HUES48 (cell line): ENCODE measurements around the gene SRPK2.
"Not testable (repeated sequence)": the region's sequence is repeated elsewhere in the genome, so short reads cannot be mapped to it uniquely, and the experiment has no call there.

Experiments used
- H3K27ac ChIP-seq: one replicate; pipeline ENCODE4 v1.7.0; 2013; ENCODE audit warnings: low read depth, low read length, inconsistent platforms
- H3K27me3 ChIP-seq: 2 replicates; pipeline ENCODE4 v1.6.1; 2013; ENCODE audit warnings: mild to moderate bottlenecking, low read length; ENCODE audit not compliant: control insufficient read depth, insufficient read depth
- H3K36me3 ChIP-seq: 2 replicates; pipeline ENCODE4 v1.6.1; 2013; ENCODE audit warnings: low read length; ENCODE audit not compliant: control insufficient read depth, insufficient read depth
- H3K4me1 ChIP-seq: 2 replicates; pipeline ENCODE4 v1.6.1; 2013; ENCODE audit warnings: mild to moderate bottlenecking, low read length; ENCODE audit not compliant: control insufficient read depth, insufficient read depth
- H3K4me3 ChIP-seq: 2 replicates; pipeline ENCODE4 v1.5.1; 2013; ENCODE audit warnings: mild to moderate bottlenecking, low read depth, low read length
- H3K9ac ChIP-seq: 2 replicates; pipeline ENCODE4 v1.6.1; 2013; ENCODE audit warnings: mild to moderate bottlenecking, low read depth, low read length, moderate library complexity
- H3K9me3 ChIP-seq: 2 replicates; pipeline ENCODE4 v1.6.1; 2013; ENCODE audit warnings: low read length; ENCODE audit not compliant: control insufficient read depth, insufficient read depth

The SRPK2 gene

DNA sequence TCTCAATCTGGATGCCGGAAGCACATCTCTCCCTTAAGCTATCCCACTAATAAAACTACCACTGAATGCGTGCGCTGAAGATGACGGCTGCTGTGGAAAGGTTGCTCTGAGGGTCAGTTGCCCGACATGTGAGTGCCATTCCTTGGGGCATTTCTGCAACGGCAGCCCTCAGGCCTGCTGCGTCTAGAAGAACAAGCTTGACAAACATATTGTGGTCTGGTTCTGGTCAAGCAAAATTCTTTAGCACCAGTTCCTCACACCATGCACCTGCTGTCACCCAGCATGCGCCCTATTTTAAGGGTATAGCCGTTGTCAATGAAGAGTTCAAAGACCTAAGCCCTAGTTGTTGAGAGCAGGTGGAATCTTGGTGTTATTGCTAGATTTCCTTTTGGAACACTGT, 184.2 kb downstream of the SRPK2 start:
- no peaks in the 10 kb centered on the region for H3K27me3 ChIP-seq
- H3K27ac ChIP-seq: no peak overlapping the region
- no peaks in the 10 kb centered on the region for H3K36me3 ChIP-seq
- no peaks in the 10 kb centered on the region for H3K9me3 ChIP-seq
- no peak overlapping the region for H3K9ac ChIP-seq
- H3K4me3 ChIP-seq: no peak overlapping the region
- peaks cover 7% of the 10 kb centered on the region; the same call in 1 of the 2 replicates for H3K4me1 ChIP-seq

DNA sequence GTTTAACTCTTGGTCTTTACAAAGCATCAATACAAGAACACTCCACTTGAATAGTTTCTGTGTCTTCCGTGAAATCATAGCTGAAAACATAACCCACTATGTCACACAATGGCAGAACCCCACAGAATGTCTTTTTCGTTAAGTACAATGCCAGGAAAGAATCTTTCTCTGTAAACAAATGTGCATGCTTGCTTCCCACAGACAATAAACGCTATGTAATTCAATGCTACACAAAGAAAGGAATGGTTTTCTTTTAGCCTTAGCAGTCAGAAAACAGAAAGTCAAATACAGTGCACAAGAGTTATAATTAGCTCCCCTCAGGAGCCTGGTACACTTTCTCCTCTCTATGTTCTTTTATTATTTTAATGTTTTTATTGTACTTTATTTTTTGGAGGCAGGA, 186.1 kb downstream of the SRPK2 start:
- Histone ChIP-seq H3K4me1 (peaks cover 11% of the 10 kb centered on the region; the same call in 1 of the 2 replicates), H3K9ac (no peak overlapping the region), H3K36me3 (no peaks in the 10 kb centered on the region), H3K27me3 (no peaks in the 10 kb centered on the region), H3K4me3 (no peak overlapping the region), H3K9me3 (no peaks in the 10 kb centered on the region), H3K27ac (no peak overlapping the region)

DNA sequence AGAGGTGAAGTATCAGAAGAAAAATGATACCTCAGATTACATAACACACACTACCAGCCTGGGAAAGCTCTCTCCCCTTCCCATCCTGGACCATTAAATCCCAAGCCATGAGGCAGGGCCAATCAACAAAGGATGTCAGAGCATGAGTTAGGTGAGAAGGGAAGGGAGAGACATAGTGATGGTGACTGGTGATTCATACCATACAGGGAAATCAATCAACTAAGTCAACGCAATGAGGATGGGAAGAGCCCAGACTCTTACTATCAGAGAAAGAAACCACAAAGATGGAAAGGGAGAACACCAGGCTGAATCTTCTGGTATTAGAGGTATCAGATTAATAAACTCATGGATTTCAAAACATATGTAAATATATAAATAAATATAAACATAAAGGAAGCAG, 189.3 kb downstream of the SRPK2 start:
- no peaks in the 10 kb centered on the region for H3K27me3 ChIP-seq
- H3K4me3 ChIP-seq: no peak overlapping the region
- H3K9me3 ChIP-seq: no peaks in the 10 kb centered on the region
- H3K36me3 ChIP-seq: no peaks in the 10 kb centered on the region
- H3K9ac ChIP-seq: no peak overlapping the region
- H3K27ac ChIP-seq: no peak overlapping the region
- H3K4me1 ChIP-seq: 0 out of 2 replicates have a peak, but pooled peaks cover 4% of the 10 kb centered on the region

DNA sequence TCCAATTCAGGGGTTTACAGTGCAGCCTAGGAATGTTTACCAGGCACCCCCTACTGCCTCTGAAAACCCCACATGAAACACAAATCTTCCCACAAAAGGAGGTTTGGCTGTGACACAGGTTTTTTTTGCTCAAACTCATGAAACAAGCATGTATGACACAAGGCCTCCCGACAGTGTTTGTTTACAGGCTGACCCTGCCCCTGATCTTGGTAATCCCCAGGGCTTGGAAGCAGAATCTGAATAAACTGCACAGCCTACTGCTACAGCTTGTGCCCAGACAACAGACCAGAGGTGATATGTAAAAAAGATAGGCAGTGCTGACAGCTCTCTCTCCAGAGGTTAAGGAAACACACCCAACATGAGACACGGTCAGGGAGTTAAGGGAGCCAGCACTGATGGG, 190.5 kb downstream of the SRPK2 start:
- H3K36me3 ChIP-seq: no peaks in the 10 kb centered on the region
- H3K27ac ChIP-seq: no peak overlapping the region

DNA sequence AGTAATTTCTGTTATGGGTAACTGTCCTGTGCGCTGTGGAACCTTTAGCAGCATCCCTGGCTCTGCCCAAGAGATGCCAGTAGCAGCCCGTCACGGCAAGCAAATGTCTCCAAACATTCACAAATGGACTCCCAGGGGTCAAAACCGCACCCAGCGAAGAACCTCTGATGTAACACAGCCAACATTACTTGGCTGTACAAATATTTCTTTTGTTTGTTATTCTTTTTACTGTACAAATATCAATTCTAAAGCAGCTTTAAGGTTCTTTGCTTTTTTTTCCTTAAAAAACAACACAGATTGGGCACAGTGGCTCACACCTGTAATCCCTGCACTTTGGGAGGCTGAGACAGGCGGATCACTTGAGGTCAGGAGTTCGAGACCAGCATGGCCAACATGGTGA, 192.2 kb downstream of the SRPK2 start:
- H3K4me3 ChIP-seq: no peak overlapping the region
- H3K9ac ChIP-seq: no peak overlapping the region
- H3K27me3 ChIP-seq: no peaks in the 10 kb centered on the region
- no peaks in the 10 kb centered on the region for H3K36me3 ChIP-seq
- H3K27ac ChIP-seq: no peak overlapping the region
- 0 out of 2 replicates have a peak, but pooled peaks cover 4% of the 10 kb centered on the region for H3K4me1 ChIP-seq
- H3K9me3 ChIP-seq: no peaks in the 10 kb centered on the region

More for the DNA sequence above, 190.5 kb downstream of the SRPK2 start:
- Histone ChIP-seq H3K9ac (no peak overlapping the region), H3K9me3 (no peaks in the 10 kb centered on the region), H3K27me3 (no peaks in the 10 kb centered on the region), H3K4me1 (0 out of 2 replicates have a peak, but pooled peaks cover 4% of the 10 kb centered on the region), H3K4me3 (no peak overlapping the region)

DNA sequence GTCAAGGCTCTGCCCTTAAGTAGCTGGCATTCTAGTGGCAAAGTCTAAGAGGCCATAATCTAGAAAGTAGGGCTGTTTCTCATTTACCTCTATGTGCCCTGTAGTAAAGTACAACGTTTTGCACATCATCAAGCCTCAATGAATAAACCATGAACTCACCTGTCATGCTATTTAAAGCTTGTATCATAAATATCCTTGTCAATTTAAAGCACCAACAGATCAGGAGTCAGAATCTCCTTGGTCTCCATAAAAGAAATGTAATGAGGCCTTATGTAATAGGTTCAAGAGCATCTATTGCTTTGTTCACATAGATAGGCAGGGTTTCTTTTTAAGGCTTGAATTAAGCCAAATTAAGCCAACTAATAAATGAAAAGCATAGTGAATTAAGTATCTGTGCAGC, 192.8 kb downstream of the SRPK2 start:
- Histone ChIP-seq H3K4me1 (0 out of 2 replicates have a peak, but pooled peaks cover 4% of the 10 kb centered on the region), H3K4me3 (no peak overlapping the region), H3K9ac (no peak overlapping the region), H3K9me3 (no peaks in the 10 kb centered on the region), H3K27me3 (no peaks in the 10 kb centered on the region), H3K36me3 (no peaks in the 10 kb centered on the region), H3K27ac (no peak overlapping the region)

DNA sequence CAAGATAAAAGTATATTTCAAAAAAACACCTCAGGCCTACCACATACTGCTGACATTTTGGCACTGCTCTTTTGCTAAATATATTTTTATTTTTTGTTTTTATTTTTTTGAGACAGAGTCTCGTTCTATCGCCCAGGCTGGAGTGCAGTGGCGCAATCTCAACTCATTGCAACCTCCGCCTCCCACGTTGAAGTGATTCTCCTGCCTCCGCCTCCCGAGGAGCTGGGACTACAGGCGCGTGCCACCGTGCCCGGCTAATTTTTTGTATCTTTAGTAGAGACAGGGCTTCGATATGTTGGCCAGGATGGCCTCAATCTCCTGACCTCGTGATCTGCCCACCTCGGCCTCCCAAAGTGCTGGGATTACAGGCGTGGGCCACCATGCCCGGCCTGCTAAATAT, 193.8 kb downstream of the SRPK2 start:
- H3K36me3 ChIP-seq, H3K4me1 ChIP-seq, H3K9ac ChIP-seq, H3K27me3 ChIP-seq, H3K9me3 ChIP-seq, H3K4me3 ChIP-seq, H3K27ac ChIP-seq: not testable (repeated sequence)

DNA sequence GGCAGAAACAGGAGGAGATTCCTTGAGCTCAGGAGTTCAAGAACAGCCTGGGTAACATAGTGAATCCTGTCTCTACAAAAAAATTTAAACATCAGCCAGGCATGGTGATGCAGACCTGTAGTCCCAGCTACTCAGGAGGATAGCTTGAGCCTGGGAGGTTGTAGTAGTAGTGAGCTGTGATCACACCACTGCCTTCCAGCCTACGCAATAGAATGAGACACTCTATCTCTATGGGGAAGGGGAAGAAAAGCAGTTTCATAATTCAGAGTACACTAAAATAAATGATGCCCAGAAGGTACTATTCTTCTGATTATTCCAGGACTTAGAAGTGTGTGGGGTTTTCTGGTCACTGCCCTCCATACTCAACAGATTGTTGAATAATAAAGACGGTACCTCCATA, 197.4 kb downstream of the SRPK2 start:
- H3K9me3 ChIP-seq: no peaks in the 10 kb centered on the region
- H3K4me1 ChIP-seq: no peaks in the 10 kb centered on the region
- H3K27me3 ChIP-seq: no peaks in the 10 kb centered on the region
- no peak overlapping the region for H3K4me3 ChIP-seq
- H3K9ac ChIP-seq: no peak overlapping the region
- H3K36me3 ChIP-seq: no peaks in the 10 kb centered on the region
- H3K27ac ChIP-seq: no peak overlapping the region

DNA sequence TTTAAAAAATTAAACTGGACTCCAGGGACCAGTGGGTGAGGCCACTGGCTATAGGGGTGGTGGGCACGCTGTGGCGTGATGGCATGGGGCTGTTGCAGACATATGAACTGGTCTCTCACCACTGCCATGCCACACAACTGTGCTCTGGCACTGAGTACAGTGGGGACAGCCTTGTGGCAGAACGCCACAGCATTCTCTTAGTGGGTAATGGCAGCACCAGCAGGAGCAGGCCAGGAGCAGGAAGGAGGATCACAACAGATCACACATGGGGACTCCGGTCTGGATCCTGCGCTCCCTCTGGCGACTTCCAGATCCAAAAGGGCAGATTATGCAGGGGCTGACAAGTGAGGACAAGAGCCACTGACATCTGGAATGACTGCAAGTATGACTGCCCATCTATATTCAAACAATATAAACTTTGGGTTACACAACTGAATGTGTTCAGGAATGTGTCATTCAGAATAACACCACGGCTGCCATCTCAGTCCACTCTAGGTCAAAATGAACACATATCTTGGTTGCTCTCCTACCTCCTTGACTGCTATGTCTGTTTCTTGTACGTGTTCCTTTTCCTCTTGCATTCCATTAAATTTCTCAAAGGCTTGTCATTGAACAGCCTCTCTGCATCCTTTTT, 198.7 kb downstream of the SRPK2 start:
- Histone ChIP-seq H3K27me3 (no peaks in the 10 kb centered on the region), H3K36me3 (no peaks in the 10 kb centered on the region), H3K9ac (no peak overlapping the region), H3K4me3 (no peak overlapping the region), H3K4me1 (no peaks in the 10 kb centered on the region), H3K9me3 (no peaks in the 10 kb centered on the region), H3K27ac (no peak overlapping the region)

DNA sequence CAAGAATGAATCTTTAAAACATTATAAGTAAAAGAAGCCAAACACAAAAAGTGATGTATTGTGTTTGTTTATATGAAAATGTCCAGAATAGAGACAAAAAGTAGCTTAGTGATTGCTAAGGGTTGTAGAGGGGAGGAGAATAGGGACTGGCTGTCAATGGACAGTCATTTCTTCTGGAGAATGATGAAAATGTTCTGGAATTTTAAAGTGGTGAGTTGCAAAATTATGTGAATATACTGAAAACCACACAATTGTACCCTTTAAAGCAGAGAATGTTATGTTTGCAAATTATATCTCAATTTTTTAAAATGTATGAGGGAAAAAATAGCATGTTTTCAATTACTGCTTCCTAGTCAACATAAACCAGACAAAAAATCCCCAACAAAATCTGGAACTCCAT, 200.5 kb downstream of the SRPK2 start:
- Histone ChIP-seq H3K9me3 (no peaks in the 10 kb centered on the region), H3K4me1 (no peaks in the 10 kb centered on the region), H3K36me3 (no peaks in the 10 kb centered on the region), H3K4me3 (no peak overlapping the region), H3K9ac (no peak overlapping the region), H3K27me3 (no peaks in the 10 kb centered on the region), H3K27ac (no peak overlapping the region)

DNA sequence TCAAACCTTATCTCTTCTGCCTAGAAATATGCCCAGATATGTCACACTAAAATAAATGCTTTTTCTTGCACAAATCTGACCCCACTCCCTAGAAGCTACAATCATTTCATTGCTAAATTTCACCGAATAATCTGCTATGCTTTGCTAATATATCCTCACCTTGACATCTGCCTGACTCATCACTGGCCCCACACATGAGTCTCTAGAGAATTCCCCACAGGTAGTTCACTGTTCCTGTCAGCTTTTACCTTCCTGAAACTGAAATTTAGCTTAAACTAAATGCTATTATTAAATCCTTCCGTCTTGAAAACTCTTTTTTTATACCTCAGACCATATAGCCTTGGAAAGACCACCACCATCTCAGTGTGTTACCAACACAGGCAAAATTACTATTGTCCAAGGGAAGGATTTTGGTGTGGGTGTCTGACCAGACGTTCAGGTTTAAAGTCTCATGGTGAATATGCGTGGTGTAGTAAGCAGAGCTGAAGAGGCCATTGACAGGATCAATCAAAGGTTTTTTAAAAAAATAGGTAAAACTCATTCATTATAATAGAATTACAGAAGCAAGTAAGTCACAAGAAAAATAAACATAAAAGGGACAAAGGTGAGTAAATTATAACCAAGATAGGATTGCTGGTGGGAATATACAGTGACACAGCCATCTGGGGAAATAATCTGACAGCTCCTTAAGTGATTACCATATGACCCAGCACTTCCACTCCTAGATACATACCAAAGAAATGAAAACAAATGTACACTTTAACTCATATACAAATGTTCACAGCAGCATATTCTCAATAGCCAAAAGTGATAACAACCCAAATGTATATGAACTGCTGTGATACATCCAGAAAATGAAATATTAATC, 201.2 kb downstream of the SRPK2 start:
- no peaks in the 10 kb centered on the region for H3K36me3 ChIP-seq
- no peak overlapping the region for H3K4me3 ChIP-seq
- no peak overlapping the region for H3K27ac ChIP-seq
- H3K27me3 ChIP-seq: no peaks in the 10 kb centered on the region
- H3K4me1 ChIP-seq: no peaks in the 10 kb centered on the region
- H3K9ac ChIP-seq: no peak overlapping the region
- no peaks in the 10 kb centered on the region for H3K9me3 ChIP-seq
